EL (cell line): ENCODE measurements around the gene HPN.

Experiments used
- DNase-seq: peaks from one replicate; pipeline ENCODE4 v3.0.0-alpha.2; 2016

The HPN gene

DNA sequence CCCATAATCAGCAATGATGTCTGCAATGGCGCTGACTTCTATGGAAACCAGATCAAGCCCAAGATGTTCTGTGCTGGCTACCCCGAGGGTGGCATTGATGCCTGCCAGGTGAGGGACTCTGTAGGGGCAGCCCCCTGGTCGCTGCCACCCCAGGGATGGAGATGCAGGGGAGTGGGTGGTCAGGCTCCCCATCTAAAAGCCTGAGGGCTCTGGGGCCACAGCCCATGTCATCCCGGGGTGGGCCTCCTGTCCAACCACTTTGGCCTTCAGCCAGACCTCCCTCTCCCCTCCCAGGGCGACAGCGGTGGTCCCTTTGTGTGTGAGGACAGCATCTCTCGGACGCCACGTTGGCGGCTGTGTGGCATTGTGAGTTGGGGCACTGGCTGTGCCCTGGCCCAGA is 24.1 kb downstream of the HPN start:
- DNase-seq, result no peak

DNA sequence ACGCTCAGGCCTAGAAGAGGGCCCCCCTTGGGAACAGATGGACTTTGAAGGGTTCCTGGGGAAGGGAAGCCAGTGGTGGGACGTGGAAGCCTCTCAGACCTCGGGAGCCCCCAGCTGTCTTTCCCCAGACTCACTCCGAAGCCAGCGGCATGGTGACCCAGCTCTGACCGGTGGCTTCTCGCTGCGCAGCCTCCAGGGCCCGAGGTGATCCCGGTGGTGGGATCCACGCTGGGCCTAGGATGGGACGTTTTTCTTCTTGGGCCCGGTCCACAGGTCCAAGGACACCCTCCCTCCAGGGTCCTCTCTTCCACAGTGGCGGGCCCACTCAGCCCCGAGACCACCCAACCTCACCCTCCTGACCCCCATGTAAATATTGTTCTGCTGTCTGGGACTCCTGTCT is 24.6 kb downstream of the HPN start:
- DNase-seq, result no peak

DNA sequence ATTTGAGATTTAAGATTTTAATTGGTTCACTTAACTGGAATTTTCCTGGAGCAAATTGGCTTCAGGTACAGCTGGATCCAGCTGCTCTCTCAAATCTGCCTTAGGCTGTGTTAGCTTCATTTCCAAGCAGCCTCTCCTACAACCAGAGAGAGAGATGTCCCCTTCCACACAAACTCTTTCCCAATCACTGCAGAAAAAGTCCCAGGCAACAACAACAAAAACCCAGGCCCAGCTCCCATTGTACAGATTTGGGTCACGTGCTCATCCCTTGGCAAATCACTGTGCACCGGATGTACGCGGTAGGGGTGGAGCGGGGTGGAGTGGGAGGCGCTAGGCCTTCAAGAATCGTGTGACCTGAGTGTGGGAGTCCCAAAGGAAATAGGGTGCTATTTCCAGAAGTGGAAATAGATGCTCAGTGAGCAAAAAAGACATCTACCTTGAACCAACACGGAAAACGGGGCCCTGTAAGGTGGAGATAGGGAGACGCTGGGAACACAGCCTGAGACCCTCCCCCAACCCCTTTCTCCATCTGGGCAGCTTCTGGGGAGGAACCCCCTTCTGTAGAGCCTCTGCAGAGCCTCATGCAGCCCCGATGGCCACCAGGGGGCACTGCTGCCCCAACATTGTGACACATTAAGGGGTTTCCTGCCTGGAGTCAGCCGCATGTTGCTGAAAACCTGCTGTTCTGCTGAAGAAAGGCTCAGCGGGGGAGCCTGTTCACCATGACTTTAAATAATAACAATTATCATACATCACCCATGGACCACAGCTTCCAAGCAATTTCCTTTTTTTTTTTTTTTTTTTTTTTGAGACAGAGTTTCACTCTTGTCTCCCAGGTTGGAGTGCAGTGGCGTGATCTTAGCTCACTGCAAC is 25.4 kb downstream of the HPN start:
- peak; percentile 78 for DNase-seq

DNA sequence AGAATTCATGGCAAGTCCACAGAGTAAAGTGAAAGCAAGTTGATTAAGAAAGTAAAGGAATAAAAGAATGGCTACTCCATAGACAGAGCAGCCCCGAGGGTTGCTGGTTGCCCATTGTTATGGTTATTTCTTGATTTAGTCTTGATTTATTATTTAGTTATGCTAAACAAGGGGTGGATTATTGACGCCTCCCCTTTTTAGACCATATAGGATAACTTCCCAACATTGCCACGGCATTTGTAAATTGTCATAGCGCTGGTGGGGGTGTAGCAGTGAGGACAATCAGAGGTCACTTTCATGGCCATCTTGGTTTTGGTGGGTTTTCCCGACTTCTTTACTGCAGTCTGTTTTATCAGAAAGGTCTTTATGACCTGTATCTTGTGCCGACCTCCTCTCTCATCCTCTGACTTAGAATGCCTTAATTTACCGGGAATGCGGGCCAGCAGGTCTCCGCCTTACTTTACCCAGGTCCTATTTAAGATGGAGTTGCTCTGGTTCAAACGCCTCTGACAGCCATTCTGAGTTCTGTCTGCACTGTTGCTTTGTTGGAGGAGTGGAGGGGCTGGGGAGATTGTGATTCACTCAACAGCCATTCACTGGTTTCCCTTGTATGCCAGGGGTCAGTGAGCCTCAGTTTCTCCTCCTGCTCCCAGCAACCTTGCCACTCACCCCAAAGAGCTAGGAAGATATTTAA is 27.6 kb downstream of the HPN start:
- no peak for DNase-seq

DNA sequence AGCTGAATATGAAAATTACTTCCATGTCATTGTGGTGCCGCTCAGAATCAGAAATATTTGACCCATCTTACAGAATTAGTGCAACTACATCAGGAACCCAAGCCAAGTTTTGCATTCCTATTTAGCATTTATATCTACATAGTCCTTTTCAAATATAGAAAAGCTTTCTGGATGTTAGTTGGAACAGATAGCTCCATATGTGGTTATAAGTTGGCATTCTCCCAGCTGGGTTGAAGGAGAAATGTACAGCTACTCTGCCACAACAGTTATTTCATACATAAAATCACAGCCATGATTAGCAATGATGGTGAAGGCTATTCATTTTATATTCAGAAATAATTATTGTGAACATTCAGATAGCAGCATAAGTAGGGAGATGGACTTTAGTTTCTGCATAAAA is 28.2 kb downstream of the HPN start:
- no peak for DNase-seq

DNA sequence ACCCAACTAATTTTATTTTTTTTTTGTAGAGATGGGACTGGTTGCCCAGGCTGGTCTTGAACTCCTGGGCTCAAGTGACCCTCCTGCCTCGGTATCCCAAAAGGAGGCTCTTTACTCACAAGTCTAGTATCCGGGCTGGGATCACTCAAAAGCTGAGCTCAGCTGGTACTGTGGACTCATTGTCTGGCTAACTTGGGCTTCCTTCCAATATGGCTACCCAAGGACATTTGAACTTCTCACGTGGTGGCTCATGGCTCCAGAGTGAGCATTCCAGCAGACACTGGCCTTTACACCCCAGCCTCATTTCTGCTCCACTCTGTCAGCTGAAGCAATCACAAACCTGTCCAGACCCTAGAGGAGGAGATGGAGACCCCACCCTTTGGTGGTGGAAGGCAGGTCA is 28.9 kb downstream of the HPN start:
- DNase-seq, result no peak

DNA sequence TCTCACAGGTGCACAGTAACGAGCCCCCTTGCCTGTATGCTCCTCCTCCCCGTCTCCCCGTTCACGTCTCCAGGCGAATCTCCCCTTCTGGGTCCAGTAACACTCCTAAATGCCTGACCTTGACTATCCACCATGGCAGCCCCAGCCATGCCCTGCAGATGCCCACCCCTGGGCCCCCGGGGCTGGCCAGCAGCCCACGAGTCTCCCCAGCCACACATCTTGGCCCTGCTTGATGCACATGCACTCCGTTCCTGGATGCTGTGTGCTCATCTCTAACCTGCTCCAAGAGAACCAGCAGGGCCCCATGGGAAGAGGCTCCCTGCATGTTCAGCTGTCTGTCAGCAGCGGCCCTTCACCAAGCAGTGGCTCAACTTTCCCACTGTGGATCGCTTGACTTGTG is 32.0 kb downstream of the HPN start:
- DNase-seq, result no peak

DNA sequence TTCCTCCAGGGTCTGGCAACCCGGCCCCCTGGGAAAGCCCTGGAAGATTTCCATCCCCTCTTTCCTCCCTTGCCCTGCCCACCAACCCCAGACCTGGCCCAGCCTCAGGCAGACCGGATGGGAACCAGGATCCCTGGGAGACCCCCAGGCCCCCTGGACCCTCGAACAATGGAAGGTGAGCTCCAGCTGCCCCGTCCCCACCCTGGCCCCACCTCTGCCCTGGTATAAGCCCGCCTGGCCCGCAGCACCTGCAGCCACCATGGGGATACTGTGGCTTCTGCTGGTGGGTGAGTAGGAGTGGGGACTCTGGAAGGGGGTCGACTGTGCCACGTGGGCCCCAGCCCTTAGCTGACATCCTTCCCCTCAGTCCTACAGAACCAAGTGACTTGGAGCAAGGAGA is 32.4 kb downstream of the HPN start:
- DNase-seq, result no peak

DNA sequence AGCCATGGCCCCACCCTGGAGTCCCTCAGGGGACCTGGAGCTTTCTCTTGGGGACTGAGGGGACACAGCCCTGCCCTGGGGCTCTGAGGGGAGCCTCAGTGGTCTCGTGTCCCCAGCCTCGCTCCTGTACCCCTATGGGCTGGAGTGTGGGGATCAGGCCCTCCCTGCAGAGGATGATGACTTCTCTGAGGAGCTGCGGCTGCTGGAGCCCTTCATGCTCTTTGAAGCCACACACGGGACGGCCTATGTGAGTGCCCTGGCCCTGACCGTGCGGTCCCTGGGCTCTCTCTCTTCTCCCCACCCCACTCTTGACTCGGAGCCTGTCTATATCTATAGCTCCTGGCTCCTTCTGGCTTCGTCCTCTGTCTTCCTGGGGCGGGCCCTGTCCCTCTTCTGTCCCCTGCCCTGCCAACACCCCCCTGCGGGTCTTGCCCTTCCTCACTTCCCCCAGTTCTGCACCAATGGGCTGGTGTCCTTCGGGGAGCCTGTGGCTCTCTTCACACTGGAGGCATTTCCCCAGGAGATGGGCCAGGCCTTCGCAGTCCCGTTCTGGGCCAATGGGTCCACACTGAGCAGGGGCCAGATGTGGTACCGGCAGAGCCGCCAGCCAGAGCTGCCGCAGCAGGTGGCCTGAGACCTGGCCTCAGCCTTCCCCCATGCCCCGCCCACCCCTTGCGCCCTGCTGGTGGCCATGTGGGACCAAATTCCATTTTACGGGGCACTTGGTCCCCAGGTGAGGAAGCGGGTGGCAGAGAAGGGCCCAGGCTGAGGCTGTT is 33.1 kb downstream of the HPN start:
- no peak for DNase-seq

DNA sequence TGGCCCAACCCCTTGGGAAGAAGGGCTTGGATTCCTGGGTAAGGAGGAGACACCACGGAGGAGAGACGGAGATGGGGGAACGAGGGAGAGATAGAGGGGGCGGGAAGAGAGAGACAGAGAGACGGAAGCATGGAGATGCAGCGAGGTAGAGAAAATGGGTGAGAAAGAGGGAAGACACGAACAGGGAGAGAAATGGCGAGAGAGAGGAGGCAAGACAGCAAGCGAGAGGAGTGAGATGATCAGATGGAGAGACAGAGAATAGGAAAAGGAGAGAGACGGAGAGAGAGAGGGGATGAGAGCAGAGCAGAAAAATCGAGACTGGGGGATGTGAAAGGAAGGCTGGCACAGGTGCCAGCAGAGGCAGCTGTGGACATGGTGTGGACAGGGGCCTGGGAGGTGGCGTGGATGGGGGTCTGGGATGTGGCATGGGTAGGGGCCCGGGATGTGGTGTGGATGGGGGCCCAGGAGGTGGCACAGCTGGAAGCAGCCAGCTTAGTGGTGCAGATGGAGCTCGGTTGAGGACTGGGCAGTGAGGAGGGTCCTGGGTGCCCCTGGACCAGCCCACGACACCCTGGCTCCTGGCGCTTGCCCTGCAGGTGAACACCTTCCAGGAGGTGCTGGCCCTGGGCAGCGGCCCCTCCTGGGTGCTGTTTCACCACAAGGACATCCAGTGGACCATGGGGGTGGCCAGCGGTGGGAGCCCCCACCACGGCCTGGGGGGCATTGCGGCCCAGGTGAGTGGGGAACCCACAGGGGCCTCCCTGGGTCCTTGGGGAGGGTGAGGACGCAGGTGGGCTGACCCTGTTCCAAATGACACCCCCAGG is 33.9 kb downstream of the HPN start:
- no peak for DNase-seq

DNA sequence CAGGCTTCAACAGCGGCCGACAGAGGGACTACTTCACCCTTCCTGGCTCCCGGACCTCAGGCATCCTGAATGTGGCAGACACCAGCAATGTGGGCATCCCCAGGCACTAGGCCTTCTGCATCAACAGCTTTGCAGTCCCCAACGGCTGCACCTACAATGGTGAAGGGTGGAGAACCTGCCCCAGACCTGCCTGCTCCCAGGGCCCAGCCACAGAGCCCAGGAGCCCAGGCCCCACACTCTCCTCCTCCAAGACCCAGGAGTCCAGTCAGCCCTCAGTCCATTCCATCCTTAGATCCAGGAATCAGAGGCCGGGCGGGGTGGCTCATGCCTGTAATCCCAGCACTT is 34.5 kb downstream of the HPN start:
- no peak for DNase-seq

DNA sequence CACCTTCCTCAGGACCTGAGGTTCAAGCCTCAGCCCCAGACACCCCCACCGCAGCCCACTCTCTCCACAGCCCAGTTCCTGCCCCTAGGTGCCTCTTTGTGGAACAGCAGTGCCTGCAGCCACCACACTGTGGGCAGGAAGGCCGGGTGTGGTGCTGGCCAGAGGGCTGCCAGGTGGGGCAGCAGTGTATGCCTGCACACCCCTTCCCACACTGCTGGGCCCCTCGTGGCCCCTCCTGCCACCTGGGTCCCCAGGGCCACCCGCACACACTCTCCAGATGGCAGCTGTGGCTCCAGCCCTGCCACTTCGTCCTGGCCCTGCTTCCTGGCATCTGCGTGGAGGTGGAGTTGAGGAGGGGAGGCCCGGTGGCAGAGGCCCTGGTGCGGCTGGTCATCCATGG is 35.1 kb downstream of the HPN start:
- DNase-seq, result no peak

DNA sequence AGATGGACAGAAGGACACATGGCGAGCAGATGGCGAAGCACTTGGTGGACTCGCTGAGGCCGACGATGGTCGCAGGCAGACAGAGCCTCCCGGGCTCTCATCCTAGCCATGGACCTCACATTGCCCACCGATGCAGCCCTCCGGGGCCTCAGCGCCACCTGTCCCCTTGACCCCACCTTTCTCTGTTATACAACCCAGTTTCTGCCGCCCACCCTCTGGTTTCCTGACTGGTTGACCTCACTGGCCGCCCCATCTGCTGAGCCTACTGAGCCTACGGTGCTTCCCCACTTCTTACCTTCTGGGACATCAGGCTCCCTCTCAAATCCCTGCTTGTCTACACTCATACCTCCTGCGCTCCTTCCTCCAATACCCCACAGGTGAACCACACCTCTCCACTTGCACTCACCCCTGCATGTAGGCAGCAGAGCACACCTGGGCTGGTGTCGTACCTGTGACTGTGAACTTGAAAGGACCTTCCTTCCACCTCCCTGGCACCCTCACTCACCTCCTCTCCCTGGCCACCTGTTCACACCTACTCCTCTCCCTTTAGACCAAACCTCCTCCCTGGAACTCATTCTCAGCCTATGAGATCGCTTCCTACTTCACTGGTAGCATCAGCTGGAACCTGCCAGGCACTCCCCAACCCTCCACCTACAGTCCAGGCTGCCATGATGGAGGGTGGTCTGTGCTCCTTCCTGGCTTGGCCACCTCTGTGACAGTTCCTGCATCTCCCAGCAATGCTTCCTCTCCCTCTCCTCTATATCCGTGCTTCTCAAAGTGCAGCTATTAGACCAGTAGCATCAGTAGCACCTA is 36.1 kb downstream of the HPN start:
- no peak for DNase-seq

DNA sequence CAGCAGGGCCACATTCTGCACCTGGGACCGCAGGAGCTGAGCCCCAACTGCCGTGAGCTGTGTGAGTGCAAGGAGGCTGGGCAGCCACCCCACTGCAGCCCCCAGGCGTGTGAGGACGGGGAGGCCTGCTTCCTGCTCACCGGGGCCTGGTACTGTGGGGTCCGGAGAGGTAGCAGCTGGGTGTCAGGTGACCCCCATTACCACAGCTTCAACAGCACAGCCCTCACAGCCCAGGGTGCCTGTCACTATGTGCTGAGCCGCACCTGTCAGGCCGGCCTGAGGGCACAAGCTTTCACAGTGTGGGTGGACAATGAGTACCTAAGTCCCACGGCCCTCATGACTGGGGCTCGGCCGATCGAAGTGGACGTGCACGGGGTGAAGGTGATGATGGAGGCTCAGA is 38.3 kb downstream of the HPN start:
- DNase-seq, result no peak

DNA sequence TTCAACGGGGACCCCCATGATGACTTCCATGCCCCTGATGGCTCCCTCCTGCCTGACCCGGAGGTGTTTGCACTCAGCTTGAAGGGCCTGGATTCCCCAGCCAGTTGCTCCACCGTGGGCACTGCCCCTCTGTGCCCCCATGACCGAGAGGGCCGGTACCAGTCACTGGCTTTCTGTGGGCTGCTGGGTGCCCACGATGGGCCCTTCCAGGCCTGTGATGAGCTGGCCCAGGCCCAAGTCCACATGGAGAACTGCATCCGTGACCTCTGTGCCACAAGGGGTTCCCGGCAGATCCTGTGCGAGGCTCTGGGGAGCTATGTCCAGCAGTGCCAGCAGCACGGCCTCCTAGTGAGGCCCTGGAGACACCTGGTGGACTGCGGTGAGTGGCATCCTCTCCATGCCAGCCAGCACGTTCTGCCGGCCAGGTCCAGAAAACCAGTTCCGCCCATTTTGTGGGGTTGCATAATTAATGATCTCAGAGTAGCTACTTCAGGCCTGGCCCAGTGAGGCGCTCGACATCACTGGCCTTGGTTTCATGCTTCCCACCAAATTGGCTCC is 39.2 kb downstream of the HPN start:
- DNase-seq, result no peak

DNA sequence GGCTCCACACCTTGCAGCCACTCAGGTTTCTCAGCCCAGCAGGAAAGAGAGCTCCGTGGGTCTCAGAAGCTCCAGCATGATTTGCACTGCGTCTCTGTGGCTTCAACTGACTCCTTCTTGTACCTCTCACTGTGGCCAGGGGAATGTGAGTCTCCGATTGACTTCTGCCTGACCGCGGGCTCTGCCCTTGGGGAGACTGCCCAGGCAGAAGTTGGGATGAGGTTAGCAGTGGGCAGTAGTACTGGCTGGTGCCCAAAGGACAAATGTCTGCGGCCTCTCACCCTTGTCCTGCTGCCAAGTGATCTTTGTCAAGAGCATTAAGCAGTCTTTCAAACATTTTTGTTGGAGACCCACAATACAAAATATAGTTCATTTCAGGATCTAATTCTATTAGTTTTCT is 39.7 kb downstream of the HPN start:
- no peak for DNase-seq

DNA sequence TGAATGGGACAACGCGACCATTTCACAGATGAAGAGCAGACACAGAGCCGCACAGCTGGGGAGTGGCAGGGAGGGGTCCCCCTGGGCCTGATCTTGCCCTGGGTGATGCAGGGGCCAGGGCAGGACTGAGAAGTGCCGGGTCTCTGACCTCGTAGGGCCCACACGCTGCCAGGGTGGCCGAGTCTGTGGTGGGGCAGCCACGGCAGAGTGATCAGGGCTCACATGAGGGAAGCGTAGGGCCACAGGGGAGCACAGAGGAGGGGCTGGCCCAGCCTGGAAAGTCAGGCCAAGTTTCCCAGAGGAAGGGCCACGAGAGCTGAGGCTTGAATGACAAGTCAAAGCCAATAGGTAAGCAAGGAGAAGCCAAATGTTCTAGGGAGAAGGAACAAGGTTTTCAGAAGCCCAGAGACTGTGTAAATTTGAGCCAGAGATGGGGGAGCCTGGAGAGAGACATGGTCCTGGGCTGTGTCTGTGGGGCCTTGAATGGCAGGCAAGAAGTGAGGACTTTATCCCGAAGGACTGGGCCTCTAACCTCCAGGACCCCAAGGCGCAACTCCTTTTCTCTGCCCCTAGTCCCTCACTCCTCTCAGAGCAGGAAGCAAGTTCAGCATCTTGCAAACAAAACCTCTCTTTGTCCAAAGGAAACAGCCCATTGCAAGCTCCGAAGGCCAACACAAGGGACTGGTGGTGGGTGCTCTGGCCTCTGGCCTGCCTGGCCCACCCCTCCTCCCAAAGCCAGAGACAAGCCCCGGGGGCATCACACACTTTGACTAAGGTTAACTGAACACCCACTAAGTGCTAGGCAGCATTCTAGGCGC is 42.4 kb downstream of the HPN start:
- DNase-seq, result no peak

DNA sequence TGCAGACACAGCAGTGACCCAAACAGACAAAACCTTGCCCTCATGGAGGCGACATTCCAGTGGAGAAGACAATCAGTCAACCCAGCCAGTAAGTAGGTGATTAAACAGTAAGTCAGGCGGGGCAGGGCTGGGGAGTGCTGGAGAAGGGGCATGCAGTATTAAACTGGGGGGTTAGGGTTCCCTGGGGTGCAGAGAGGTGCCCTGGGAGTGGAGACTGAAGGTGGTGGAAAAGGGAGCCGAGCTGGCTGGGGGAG is 42.9 kb downstream of the HPN start:
- DNase-seq, result no peak

DNA sequence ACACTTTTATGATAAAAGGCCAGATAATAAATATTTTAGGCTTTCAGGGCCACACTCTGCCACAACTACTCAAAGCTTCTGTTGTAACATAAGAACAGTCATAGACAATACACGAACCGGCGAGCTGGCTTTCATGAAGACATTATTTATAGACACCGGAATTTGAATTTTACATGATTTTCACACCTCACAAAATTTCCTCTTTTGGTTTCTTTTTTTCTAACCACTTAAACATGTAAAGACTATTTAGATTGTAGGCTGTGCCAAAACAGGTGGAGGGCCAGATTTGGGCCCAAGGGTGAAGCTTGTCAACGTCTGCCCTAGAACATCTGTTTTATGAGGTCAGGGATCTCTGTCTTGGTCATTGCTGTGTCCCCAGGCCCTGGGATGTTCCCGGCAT is 44.4 kb downstream of the HPN start:
- DNase-seq, result no peak

DNA sequence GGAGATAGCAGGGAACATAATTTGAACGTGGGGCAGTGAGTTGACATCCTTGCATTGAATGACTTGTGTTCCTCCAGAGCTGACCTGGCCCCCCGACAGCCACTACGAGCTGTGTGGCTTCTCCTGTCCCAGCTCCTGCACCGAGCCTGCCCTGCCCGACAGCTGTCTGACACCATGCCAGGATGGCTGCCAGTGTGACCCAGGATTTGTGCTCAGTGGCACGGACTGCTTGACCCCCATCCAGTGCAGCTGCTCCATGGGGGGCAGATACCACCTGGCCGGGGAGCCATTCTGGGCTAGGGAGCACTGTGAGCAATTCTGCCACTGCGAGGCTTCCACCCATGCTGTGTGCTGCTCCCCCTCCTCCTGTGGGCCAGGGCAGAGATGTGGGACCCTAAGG is 44.9 kb downstream of the HPN start:
- no peak for DNase-seq

DNA sequence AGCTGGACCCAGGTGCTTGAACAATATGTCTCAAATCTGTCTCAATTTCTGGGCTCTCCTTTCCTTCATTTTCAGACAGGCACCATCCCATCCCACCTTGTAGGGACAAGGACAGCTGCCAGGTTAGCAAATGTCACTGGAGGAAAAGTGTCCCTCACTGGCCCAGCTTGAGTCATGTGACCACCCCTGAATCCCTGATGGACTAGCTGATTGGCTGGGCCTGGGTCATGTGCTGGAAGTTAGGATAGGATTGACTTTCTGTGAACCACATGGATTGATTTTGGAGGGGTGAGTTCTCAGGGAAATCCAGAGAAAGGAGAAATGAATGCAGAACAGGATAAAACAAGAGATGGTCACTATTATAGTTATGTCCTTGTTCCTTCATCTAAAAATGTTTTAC is 45.9 kb downstream of the HPN start:
- DNase-seq, result no peak
